ENCODE results near the gene TMEM132D.

- no peak for TF ChIP-seq CTCF (IDR thresholded peaks at IDR 0.05)
- TF ChIP-seq EZH2phosphoT487 (IDR thresholded peaks at IDR 0.05) = no peak
Observed at GRCh38 chr12:129607756-129608155, 296.1 kb downstream of the TMEM132D start.
